NT2/D1 (cell line): ENCODE results near the gene POLR2C.

Experiments
- SUZ12 ChIP-seq: IDR thresholded peaks from 2 replicates; pipeline ENCODE4 v1.6.1; 2011; ENCODE audit not compliant: insufficient read length, insufficient read depth; ENCODE audit errors: extremely low read depth
- YY1 ChIP-seq: IDR thresholded peaks from 2 replicates; pipeline ENCODE4 v1.6.1; 2011; ENCODE audit not compliant: insufficient read length, insufficient read depth
- ZNF274 ChIP-seq: IDR thresholded peaks from 2 replicates; pipeline ENCODE4 v1.6.1; 2011; ENCODE audit warnings: mild to moderate bottlenecking, low read depth, low read length

DNA sequence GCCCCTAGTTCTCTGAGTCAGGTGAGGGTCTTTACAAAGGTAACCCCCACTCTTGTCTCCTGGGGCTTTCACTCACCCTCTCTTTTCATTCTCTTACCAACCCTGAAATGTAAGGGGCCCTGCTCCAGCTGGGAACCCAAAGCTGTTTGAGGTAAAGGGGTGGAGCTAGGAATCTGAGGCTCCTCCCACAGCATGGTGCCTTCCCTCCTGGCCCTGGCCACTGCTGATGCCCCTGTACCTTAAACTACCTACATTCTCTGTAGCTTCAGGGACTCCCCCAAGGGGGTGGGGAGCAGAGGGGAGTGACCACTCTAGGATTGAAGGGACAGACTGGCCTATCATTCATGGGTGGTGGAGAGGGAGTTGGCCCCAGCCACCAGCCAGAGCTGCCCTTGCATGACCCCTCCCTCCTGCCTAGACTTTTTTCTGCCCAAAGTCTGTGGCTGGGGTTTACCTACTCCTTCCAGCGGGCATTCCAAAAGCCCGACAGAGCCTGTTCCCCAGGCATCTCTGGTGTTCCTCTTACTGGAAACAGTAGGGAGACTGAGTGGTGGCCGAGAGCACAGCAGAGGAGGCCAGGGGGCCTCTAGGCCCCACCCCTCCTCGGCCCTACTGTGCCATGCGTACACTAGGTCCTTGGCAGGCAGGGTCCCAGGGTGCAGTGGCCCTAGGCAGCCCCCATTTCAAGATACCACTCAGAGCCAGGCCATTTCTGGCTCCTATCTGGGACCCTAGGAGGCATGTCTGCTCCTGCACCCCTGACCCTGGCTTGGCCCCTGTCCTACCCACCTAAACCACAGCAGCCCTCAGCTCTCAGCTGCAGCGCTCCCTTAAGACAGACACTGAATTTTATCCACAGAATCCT is 14.3 kb downstream of the POLR2C start:
- TF ChIP-seq SUZ12 (no peak), YY1 (no peak), ZNF274 (no peak)
